Activated B cell treated with CpG ODN at 0.5 μM for 24 hours (primary cell): Measurements from ENCODE around the gene AHDC1. TPM values are rescaled to one million over a fixed set of nuclear protein-coding genes. Genes with fewer than 3 reads are reported as not detected.
A peak's percentile ranks its signal among the peaks of the same experiment; 100 is the strongest.
"Not testable (repeated sequence)": the region's sequence is repeated elsewhere in the genome, so short reads cannot be mapped to it uniquely, and the experiment has no call there.

Experiments used
- ATAC-seq: fragments of 200-7000 bp; cut with Tn5 transposase; one replicate; pipeline ENCODE4 v1.10.0; 2021; ENCODE audit warnings: low read depth, mild to moderate bottlenecking, moderate library complexity
- CTCF ChIA-PET: fragments of 350-600 bp; sonication (Branson Sonifier 250); formaldehyde crosslinking; loops from one replicate; lab custom pipeline; 2021; ENCODE audit warnings: antibody characterized with exemption; lab: Charles Lee
- POLR2A ChIA-PET: fragments of 350-600 bp; sonication (Branson Sonifier 250); formaldehyde crosslinking; loops from one replicate; lab custom pipeline; 2021; ENCODE audit warnings: antibody characterized with exemption; lab: Charles Lee
- DNase-seq: peaks from one replicate; pipeline ENCODE4 v3.0.0; 2022
- H3K27ac Mint-ChIP-seq: one replicate; pipeline ENCODE4 v1.8.0; 2020; ENCODE audit warnings: mixed read lengths
- H3K27me3 Mint-ChIP-seq: one replicate; pipeline ENCODE4 v1.8.0; 2021; ENCODE audit warnings: mixed read lengths
- H3K36me3 Mint-ChIP-seq: one replicate; pipeline ENCODE4 v1.8.0; 2021; ENCODE audit warnings: low read depth, mixed read lengths
- H3K4me1 Mint-ChIP-seq: one replicate; pipeline ENCODE4 v1.8.0; 2021; ENCODE audit warnings: mixed read lengths
- H3K4me3 Mint-ChIP-seq: one replicate; pipeline ENCODE4 v1.8.0; 2020; ENCODE audit warnings: mild to moderate bottlenecking, mixed read lengths
- H3K9me3 Mint-ChIP-seq: one replicate; pipeline ENCODE4 v1.8.0; 2020; ENCODE audit warnings: mixed read lengths
- intact Hi-C: fragments of 100-400 bp; cut with micrococcal nuclease; formaldehyde crosslinking; loops from one replicate; pipeline ENCODE4 v1.15.1; 2024
- total RNA-seq: library from RNA; stranded (reverse); gene quantifications from 2 replicates; pipeline ENCODE4 v1.2.3, GENCODE V29; 2022
- TF ChIP-seq, protein P1 (sequence below): fragments of 200-600 bp; IDR thresholded peaks from one replicate; pipeline ENCODE4 v1.8.0; 2022; ENCODE audit warnings: antibody characterized with exemption, mild to moderate bottlenecking

AHDC1 gene
- total RNA-seq, 1 donor from 2014 or later = 22.4 TPM

DNA sequence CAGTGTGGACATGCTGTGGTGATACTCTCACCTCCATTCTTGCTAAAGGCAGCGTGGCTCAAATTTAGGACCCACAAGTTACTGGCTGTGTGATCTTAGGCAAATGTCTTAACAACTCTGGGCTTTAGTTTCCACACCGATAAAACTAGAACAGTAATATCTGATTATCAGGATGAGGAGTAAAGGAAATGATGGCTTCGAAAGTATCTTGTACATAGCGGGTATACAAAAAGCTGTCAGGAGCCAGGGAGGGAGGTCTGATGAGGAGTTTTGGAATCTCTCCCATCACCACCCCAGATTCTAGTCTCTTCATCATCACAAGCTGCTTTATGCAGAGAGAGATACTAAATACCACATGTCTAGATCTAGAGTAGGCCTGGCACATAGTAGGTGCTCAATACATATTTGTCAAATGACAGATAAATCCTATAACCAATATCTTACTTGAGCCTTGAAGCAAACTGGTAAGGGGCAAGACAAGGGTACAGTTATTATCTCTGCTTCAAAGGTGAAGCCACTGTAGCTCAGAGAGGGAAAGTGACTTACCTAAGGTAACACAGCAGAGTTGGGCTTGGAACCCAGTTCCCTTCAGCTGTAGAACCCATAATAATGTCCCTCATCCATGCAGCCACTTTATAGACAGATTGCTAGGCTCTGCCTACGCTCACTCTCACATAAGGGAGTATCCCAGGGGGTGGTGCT is 40.6 kb upstream of the AHDC1 start:
- DNase-seq (no peak), ATAC-seq (no peak)
- H3K27ac Mint-ChIP-seq = peak overlapping the region; percentile 46
- intact Hi-C loops = loop anchor here (1.0 kb wide), 4 partner anchors 10 to 35 kb away; no protein-coding TSS in a partner anchor
- ChIA-PET CTCF (interaction anchor here (0.8 to 3.0 kb wide), 10 partner anchors 8 to 37 kb away, joined by 3 to 30 read pairs (median 6); no protein-coding TSS in a partner anchor), POLR2A (interaction anchor here (0.9 to 2.4 kb wide), 4 partner anchors 12 to 36 kb away, joined by 3 to 29 read pairs (median 4); no protein-coding TSS in a partner anchor)
- no peaks in the 10 kb centered on the region for H3K9me3 Mint-ChIP-seq
- H3K4me1 Mint-ChIP-seq = peaks cover 13% of the 10 kb centered on the region
- no peaks in the 10 kb centered on the region for H3K27me3 Mint-ChIP-seq
- TF ChIP-seq, protein P1, sequence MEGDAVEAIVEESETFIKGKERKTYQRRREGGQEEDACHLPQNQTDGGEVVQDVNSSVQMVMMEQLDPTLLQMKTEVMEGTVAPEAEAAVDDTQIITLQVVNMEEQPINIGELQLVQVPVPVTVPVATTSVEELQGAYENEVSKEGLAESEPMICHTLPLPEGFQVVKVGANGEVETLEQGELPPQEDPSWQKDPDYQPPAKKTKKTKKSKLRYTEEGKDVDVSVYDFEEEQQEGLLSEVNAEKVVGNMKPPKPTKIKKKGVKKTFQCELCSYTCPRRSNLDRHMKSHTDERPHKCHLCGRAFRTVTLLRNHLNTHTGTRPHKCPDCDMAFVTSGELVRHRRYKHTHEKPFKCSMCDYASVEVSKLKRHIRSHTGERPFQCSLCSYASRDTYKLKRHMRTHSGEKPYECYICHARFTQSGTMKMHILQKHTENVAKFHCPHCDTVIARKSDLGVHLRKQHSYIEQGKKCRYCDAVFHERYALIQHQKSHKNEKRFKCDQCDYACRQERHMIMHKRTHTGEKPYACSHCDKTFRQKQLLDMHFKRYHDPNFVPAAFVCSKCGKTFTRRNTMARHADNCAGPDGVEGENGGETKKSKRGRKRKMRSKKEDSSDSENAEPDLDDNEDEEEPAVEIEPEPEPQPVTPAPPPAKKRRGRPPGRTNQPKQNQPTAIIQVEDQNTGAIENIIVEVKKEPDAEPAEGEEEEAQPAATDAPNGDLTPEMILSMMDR = no peak
- H3K4me3 Mint-ChIP-seq = no peak overlapping the region
- H3K36me3 Mint-ChIP-seq = no peaks in the 10 kb centered on the region

DNA sequence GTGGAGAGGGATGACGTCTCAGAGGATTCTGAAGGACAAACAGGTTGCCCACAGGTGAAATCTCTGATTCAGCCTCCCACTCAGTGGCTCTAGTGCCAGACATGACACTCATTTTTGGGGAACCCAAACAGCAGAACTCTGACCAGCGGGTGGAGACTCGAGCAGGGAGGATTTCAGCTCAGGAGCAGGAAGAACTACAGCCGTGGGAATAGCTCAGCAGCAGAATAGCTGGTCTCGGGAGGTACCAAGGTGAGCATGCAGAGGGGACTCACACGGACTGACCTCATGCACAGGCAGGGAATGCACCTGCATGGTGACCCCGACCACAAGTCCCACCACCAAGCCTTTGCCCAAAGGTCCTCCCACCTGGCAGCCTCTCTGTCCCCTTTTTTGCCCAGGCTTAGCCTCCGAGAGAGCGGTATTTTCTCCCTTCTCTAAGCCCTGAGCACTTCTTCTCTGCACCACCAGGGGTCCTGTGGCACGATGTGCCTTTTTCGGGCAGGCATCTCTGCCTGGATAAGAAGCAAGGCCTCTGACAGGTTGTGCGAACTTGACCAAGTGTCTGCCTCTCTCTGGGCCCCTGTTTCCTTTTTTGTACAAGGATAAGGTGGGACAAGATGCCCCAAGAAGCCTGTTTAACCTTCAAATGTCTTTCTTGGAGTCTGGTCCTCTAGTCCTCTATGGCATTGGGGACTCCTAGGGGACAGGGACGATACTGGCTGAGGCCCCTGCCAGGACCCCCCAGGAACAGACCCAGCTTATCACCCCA is 39.8 kb upstream of the AHDC1 start:
- intact Hi-C loops = loop anchor here (1.0 kb wide), 4 partner anchors 9 to 34 kb away; no protein-coding TSS in a partner anchor
- ATAC-seq = peak; percentile 99
- ChIA-PET POLR2A (interaction anchor here (0.9 to 2.4 kb wide), 6 partner anchors 13 to 36 kb away, joined by 3 to 29 read pairs (median 4); no protein-coding TSS in a partner anchor), CTCF (interaction anchor here (0.9 to 3.0 kb wide), 10 partner anchors 9 to 36 kb away, joined by 3 to 30 read pairs (median 6); partner anchors contain the start of gene IFI6)
- Mint-ChIP-seq H3K27me3 (no peaks in the 10 kb centered on the region), H3K27ac (peak overlapping the region; percentile 46), H3K4me3 (no peak overlapping the region), H3K36me3 (no peaks in the 10 kb centered on the region), H3K4me1 (peaks cover 17% of the 10 kb centered on the region), H3K9me3 (no peaks in the 10 kb centered on the region)
- TF ChIP-seq, protein P1 = no peak
- peak; percentile 53 for DNase-seq

DNA sequence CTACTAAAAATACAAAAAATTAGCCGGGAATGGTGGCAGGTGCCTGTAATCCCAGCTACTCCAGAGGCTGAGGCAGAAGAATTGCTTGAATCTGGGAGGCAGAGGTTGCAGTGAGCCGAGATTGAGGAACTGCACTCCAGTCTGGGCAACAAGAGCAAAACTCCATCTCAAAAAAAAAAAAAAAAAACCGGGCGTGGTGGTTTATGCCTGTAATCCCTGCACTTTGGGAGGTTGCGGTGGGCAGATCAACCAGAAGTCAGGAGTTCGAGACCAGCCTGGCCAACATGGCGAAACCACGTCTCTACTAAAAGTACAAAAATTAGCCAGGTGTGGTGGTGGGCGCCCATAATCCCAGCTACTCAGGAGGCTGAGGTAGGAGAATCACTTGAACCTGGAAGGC is 36.6 kb upstream of the AHDC1 start:
- H3K27me3 Mint-ChIP-seq, H3K36me3 Mint-ChIP-seq, H3K4me3 Mint-ChIP-seq, DNase-seq, H3K9me3 Mint-ChIP-seq, ATAC-seq, H3K27ac Mint-ChIP-seq, intact Hi-C loops: not testable (repeated sequence)
- CTCF ChIA-PET = interaction anchor here (1.2 kb wide), 1 partner anchor 22 kb away, joined by 3 read pairs; no protein-coding TSS in a partner anchor
- peaks cover 45% of the 10 kb centered on the region for H3K4me1 Mint-ChIP-seq
- POLR2A ChIA-PET = interaction anchor here (0.7 to 3.4 kb wide), 9 partner anchors 9 to 453 kb away, joined by 3 to 16 read pairs (median 4); no protein-coding TSS in a partner anchor

DNA sequence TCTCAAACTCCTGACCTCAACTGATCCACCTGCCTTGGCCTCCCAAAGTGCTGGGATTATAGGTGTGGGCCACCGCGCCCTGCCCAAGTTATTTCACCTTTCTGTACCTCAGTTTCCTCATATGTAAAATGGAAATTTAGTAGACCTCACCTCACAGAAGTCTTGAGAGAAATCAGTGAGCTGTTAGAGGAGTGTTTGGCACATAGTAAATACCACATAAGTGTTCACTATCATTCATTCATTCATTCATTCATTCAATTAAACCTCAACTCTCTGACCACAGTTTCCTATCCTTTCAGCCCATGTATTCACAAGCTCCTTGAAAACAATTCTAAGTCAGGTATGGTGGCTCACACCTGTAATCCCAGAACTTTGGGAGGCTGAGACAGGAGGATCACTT is 34.9 kb upstream of the AHDC1 start:
- POLR2A ChIA-PET = interaction anchor here (0.7 to 3.4 kb wide), 5 partner anchors 8 to 24 kb away, joined by 4 to 16 read pairs (median 7); no protein-coding TSS in a partner anchor
- H3K27ac Mint-ChIP-seq = no peak overlapping the region
- no peaks in the 10 kb centered on the region for H3K36me3 Mint-ChIP-seq

More for the DNA sequence above, 34.9 kb upstream of the AHDC1 start:
- Mint-ChIP-seq H3K4me1 (peaks cover 51% of the 10 kb centered on the region), H3K27me3 (no peaks in the 10 kb centered on the region), H3K4me3 (no peak overlapping the region), H3K9me3 (no peaks in the 10 kb centered on the region)
- intact Hi-C loops = no loop called here
- no peak for ATAC-seq
- DNase-seq = no peak
- TF ChIP-seq, protein P1 = no peak
- CTCF ChIA-PET = interaction anchor here (0.8 to 1.2 kb wide), 3 partner anchors 18 to 30 kb away, joined by 4 to 8 read pairs (median 4); no protein-coding TSS in a partner anchor
